ENCODE results near the gene ZNF436. TPM values are rescaled to one million over a fixed set of nuclear protein-coding genes. Genes with fewer than 3 reads are reported as not detected.

Gene ZNF436
- total RNA-seq, 4 donors from 2014 or later = 18.9 to 26.6 (median 22.2) TPM

- no peak for TF ChIP-seq CTCF (IDR thresholded peaks at IDR 0.05; ENCODE audit: low read depth)
Observed at GRCh38 chr1:23344111-23344986, 25.3 kb downstream of the ZNF436 start, which contains the start of gene HNRNPR. HNRNPR (minus strand) TSS chr1:23344284; CDS start chr1:23341008, 3,276 bp downstream.

GRCh38 chr1:23343221-23344110 lies 26.2 kb downstream of the ZNF436 start:
- TF ChIP-seq CTCF (IDR thresholded peaks at IDR 0.05; ENCODE audit: low read depth) = no peak

- TF ChIP-seq CTCF (IDR thresholded peaks at IDR 0.05; ENCODE audit: low read depth) = no peak
Observed at GRCh38 chr1:23341931-23342692, 27.5 kb downstream of the ZNF436 start.

- TF ChIP-seq CTCF (IDR thresholded peaks at IDR 0.05; ENCODE audit: low read depth) = no peak
Observed at GRCh38 chr1:23339632-23340031, 30.0 kb downstream of the ZNF436 start.

- TF ChIP-seq CTCF (IDR thresholded peaks at IDR 0.05; ENCODE audit: low read depth) = no peak
Observed at GRCh38 chr1:23337869-23338268, 31.8 kb downstream of the ZNF436 start.

GRCh38 chr1:23331713-23332112 lies 37.9 kb downstream of the ZNF436 start:
- TF ChIP-seq CTCF (IDR thresholded peaks at IDR 0.05; ENCODE audit: low read depth) = no peak

All from subcutaneous adipose tissue (tissue), 4 donors.